DMS114 treated with DMSO at 0.1 percent for 48 hours (cell line): Measurements from ENCODE around the gene SYNJ2.

Experiments
- DNase-seq: peaks from one replicate; lab custom pipeline; 2025; ENCODE audit not compliant: unreplicated experiment; lab: John Stamatoyannopoulos, UW

Gene SYNJ2

DNA sequence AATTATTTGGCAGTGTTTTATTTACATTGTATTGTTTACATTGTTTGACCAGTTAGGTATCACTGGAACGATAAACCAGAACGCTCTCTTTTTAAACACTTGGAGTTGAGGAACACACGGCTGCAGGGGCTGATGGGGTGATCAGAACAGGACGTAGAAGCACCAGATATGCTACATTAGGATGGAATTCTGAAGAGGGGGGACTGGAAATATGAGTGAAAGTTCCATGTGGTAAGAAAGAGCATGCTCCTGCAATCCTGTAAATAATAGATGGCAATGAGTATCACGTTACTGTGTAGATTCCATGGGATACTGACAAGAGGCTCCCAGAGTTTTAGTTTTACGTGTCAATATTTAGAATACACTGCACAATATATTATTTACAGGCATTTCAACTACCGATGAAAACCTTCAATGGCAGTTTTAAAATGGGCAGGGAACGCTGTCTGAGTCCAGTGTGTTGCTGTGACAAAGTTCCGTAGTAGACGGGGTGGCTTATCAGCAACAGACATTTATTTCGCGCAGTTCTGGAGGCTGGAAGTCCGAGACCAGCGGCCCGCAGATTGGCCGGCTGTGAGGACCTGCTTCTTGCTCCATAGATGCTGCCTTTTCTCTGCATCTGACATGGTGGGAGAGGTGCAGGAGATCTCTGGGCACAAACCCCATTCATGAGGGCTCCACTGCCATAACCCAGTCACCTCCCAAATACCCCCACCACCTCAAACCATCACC, 43.1 kb downstream of the SYNJ2 start:
- no peak for DNase-seq

DNA sequence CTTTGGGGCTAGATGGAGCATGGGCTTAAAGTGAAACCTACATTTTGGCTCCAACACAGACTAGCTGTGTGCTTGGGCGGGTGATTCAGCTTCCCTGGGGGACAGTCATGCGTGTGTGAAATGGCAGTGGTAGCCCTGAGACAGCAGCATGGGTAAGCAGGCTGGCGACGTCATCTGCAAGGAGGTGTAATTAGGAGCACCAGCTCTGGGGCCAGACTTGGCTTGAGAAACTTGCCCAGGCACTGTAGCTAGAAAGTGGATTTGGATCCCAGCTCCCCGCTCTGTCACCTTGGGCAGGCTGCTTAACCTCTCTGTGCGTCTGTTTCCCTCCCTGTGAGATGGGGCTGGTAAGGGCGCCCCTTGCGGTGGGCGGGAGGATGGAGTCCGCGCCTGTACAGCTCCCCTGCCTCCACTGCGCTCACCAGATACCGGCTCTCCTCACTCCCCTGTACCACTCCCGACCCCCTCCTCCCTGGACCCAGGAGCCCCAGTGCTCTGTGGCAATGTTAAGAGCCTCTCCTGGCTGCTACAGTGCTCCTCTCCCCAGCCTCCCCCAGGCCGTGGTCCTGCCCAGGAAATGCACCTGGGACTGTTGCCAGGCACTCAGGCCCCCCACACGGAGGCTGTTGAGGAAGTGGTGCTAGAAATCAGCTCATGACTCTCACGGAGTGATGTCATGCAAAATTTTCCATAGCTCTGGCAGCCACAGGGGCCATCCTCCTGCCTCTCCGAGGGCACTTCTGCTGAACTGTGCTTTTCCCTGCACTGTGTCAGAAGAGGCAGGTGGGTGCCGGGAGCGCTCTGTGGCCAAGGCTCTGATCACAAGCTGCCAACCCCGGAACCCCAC, 44.6 kb downstream of the SYNJ2 start:
- DNase-seq = no peak

DNA sequence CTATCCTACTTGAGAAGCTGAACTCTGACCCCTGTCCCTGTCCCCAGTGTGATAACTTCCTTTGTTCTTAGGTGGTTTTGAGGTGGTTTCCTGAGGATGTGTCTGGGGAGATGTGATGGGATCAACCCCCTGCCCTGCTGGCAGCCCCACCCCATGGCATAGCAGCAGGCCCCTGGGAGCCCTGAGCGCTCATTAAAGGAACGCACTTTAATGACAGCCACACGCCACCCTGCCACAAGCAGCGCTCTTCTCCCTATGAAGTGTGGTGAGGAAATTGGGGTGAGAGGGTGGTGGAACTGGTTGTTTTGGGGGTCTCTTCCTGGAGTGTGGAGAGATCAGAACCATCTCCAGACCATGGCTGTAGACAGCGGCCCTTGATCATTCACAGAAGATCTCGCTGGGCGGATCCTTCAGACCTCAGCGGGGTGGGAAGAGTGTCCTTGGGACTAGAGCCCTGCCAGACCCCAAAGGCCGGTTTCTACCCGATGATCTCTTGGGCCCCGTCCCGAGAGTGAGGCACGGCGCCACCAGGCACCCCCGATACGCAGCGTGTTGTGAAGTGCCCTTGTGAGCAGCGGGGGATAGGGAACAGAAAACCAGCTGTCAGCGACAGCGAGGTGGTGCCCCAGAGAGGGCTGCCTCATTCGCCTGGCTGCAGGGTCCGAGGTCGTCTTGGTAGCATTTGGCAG, 45.4 kb downstream of the SYNJ2 start:
- DNase-seq = no peak

- no peak for DNase-seq
These were observed 46.1 kb downstream of the SYNJ2 start for GRCh38 chr6:158027590-158028285.

GRCh38 chr6:158028421-158028820, 46.8 kb downstream of the SYNJ2 start:
- DNase-seq = no peak

GRCh38 chr6:158028876-158029275, 47.2 kb downstream of the SYNJ2 start:
- no peak for DNase-seq

GRCh38 chr6:158029668-158030230, 48.1 kb downstream of the SYNJ2 start:
- DNase-seq = no peak

DNA sequence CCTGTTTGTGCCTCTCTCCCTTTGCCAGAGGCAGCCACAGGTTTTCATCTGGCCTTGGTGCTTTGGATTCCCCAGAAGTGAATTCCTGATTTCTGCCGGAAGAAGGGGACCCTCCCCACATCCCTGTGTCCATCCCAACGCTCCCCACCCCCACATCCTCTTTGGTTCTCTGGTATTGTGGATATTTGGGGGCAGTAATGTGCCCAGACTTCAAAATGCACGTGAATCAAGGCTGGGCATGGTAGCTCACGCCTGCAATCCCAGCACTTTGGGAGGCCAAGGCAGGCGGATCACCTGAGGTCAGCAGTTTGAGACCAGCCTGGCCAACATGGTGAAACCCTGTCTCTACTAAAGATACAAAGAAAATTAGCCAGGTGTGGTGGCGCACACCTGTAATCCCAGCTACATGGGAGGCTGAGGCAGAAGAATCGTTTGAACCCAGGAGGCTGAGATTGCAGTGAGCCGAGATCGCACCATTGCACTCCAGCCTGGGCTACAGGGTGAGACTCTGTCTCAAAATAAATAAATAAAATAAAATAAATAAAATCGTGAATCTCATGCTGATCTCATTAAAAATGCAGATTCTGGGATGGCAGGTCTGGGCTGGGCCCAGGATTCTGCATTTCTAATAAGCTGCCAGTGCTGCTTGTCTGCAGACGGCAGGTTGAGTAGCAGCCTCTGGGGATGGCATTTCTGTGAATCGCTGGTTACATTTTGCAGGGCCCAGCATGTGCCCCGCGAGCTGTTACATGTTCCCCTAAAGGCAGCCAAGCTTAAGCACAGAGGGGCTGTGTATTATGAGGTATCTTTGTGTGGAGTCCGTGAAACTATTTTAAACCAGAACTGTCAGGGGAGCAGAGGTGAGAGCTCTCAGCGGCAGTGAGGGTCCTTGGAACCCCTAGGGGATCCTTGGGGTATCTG, 49.0 kb downstream of the SYNJ2 start:
- no peak for DNase-seq

DNA sequence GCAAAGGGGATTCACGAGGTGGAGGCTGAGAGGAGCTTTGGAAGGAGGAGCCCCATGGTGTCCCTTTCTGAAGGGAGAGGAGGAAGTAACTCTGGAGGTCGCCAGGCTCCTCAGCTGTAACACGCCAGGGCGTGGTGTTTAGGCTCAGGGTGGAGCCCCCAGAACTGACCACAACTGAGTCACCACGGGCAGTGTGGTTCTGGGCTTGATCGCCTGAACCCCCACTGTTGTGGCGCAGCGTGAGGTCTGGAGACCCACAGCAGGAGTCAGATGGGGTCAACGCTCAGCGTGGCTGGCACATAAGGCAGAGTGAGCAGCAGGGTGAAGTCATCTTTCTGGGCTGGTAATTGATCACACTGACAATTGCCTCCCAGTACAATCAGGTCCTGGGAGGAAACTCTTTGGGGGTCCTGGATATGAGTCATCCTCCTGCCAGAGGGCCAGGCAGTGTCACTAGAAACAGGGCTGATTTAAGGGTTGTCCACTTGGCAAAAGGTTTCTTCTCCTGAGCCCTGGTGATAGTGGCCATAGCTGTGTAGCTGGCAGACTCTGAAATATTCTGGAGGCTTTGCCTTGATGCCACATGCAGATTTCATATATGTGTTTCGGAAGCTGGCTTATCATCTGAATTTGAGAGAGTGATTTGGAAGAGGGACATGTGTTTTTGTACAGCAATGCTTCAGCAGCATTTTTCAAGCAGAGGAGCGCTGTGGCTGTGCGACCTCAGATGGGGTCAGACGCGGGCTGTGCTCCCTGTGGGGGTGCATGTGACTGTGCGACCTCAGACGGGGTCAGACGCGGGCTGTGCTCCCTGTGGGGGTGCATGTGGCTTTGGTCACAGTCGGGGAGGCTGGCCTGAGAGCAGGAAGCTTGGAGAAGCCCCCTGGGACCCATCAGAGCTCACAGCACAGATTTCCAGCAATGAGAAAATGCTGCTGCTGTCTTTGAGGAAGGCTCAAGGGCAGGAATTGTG, 50.0 kb downstream of the SYNJ2 start:
- no peak for DNase-seq

- DNase-seq = no peak
These were observed 50.7 kb downstream of the SYNJ2 start for GRCh38 chr6:158032354-158032733.

DNA sequence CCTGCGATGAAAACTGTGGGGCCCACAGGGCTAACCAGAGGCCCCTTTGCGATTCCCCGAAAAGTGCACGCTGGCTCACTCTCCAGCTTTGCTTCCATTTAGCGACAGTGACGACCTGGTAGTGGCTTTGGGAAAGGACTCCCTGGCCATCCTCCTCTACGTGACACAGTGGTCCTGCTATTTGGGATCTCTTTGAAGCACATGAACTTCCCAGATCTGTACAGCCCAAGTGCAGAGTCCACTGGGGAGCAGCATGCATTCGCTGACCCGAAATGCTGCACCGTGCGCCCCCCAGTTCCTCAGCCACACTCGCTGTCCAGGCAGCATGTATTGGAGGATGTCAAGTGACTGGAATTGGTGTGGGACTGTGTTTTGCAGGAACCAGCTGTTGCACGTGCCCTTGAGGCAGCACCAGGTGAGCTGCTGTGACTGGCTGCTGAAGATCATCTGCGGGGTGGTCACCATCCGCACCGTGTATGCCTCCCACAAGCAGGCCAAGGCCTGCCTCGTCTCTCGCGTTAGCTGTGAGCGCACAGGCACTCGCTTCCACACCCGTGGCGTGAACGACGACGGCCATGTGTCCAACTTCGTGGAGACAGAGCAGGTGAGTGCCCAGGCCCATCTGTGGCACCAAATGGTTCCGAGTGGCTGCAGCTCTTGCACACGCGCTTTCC, 51.6 kb downstream of the SYNJ2 start:
- DNase-seq = no peak

GRCh38 chr6:158033751-158034702, 52.4 kb downstream of the SYNJ2 start:
- no peak for DNase-seq

DNA sequence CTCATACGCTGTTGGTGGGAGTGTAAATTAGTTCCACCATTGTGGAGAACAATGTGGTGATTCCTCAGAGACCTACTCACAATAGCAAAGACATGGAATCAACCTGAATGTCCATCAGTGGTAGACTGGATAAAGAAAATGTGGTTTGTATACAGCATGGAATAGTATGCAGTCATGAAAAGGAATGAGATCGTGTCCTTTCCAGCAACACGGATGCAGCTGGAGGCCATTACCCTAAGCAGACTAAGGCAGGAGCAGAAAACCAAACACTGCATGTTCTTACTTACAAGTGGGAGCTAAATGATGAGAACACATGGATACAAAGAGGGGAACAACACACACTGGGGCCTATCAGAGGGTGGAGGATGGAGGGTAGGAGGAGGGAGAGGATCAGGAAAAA, 54.6 kb downstream of the SYNJ2 start:
- no peak for DNase-seq

- DNase-seq = no peak
These were observed 55.4 kb downstream of the SYNJ2 start for GRCh38 chr6:158037021-158037420.

- DNase-seq = no peak
These were observed 56.1 kb downstream of the SYNJ2 start for GRCh38 chr6:158037771-158038170.

GRCh38 chr6:158038291-158039177, 56.9 kb downstream of the SYNJ2 start:
- DNase-seq = no peak
